H9 (cell line): ENCODE data around the gene LRPAP1. TPM values are rescaled to one million over a fixed set of nuclear protein-coding genes. Genes with fewer than 3 reads are reported as not detected.

Experiments used
- DNase-seq: peaks from one replicate; pipeline ENCODE4 v3.0.0-alpha.2; 2017
- H2AFZ ChIP-seq: one replicate; pipeline ENCODE4 v1.6.1; 2013; ENCODE audit warnings: mild to moderate bottlenecking, low read length, control low read depth, moderate library complexity
- H2AK5ac ChIP-seq: 2 replicates; pipeline ENCODE4 v1.6.1; 2013; ENCODE audit warnings: low read length, control low read depth, mixed read lengths; ENCODE audit not compliant: insufficient read length
- H2BK120ac ChIP-seq: one replicate; pipeline ENCODE4 v1.6.1; 2013; ENCODE audit warnings: low read depth, mild to moderate bottlenecking, low read length, control low read depth, inconsistent platforms; ENCODE audit not compliant: poor library complexity, severe bottlenecking
- H2BK12ac ChIP-seq: 2 replicates; pipeline ENCODE4 v1.6.1; 2013; ENCODE audit warnings: low read length, control low read depth, mixed read lengths, low read depth; ENCODE audit not compliant: insufficient read length
- H2BK15ac ChIP-seq: 2 replicates; pipeline ENCODE4 v1.6.1; 2013; ENCODE audit warnings: low read depth, low read length, control low read depth
- H2BK20ac ChIP-seq: one replicate; pipeline ENCODE4 v1.6.1; 2013; ENCODE audit warnings: low read depth, mild to moderate bottlenecking, low read length, control low read depth, inconsistent platforms; ENCODE audit not compliant: poor library complexity, severe bottlenecking
- H2BK5ac ChIP-seq: 2 replicates; pipeline ENCODE4 v1.6.1; 2013; ENCODE audit warnings: low read length, control low read depth, mixed read lengths; ENCODE audit not compliant: insufficient read length
- H3K14ac ChIP-seq: 2 replicates; pipeline ENCODE4 v1.6.1; 2013; ENCODE audit warnings: low read length, control low read depth; ENCODE audit not compliant: insufficient read depth
- H3K18ac ChIP-seq: 2 replicates; pipeline ENCODE4 v1.6.1; 2013; ENCODE audit warnings: low read depth, mild to moderate bottlenecking, mixed read lengths, low read length, control low read depth; ENCODE audit not compliant: insufficient read length
- H3K23ac ChIP-seq: 2 replicates; pipeline ENCODE4 v1.6.1; 2013; ENCODE audit warnings: low read length, control low read depth, mixed read lengths, low read depth; ENCODE audit not compliant: insufficient read length
- H3K23me2 ChIP-seq: 2 replicates; pipeline ENCODE4 v1.6.1; 2013; ENCODE audit warnings: low read depth, mild to moderate bottlenecking, mixed read lengths, low read length, control low read depth; ENCODE audit not compliant: insufficient read length, poor library complexity, severe bottlenecking
- H3K27ac ChIP-seq: 2 replicates; pipeline ENCODE4 v1.5.1; 2013; ENCODE audit warnings: low read length, control low read depth, mixed read lengths, low read depth; ENCODE audit not compliant: insufficient read length
- H3K27me3 ChIP-seq: 2 replicates; pipeline ENCODE4 v1.6.1; 2013; ENCODE audit warnings: low read length, control low read depth, inconsistent platforms; ENCODE audit not compliant: insufficient read depth
- H3K4ac ChIP-seq: 2 replicates; pipeline ENCODE4 v1.6.1; 2013; ENCODE audit warnings: low read depth, mild to moderate bottlenecking, control low read depth, inconsistent platforms, low read length, moderate library complexity
- H3K4me1 ChIP-seq: 2 replicates; pipeline ENCODE4 v1.6.1; 2013; ENCODE audit warnings: low read length, control low read depth, inconsistent platforms; ENCODE audit not compliant: insufficient read depth
- H3K4me2 ChIP-seq: 2 replicates; pipeline ENCODE4 v1.6.1; 2013; ENCODE audit warnings: low read length, control low read depth, mixed read lengths; ENCODE audit not compliant: insufficient read length, insufficient read depth
- H3K56ac ChIP-seq: 2 replicates; pipeline ENCODE4 v1.6.1; 2013; ENCODE audit warnings: low read depth, mild to moderate bottlenecking, mixed read lengths, low read length, control low read depth; ENCODE audit not compliant: insufficient read length
- H3K79me1 ChIP-seq: 2 replicates; pipeline ENCODE4 v1.6.1; 2013; ENCODE audit warnings: low read depth, mild to moderate bottlenecking, moderate library complexity, low read length, control low read depth, inconsistent platforms; ENCODE audit not compliant: insufficient read depth, poor library complexity, severe bottlenecking
- H3K79me2 ChIP-seq: 2 replicates; pipeline ENCODE4 v1.6.1; 2013; ENCODE audit warnings: low read length, control low read depth, inconsistent platforms; ENCODE audit not compliant: insufficient read depth
- H3K9ac ChIP-seq: 2 replicates; pipeline ENCODE4 v1.6.1; 2013; ENCODE audit warnings: low read length, control low read depth, mixed read lengths; ENCODE audit not compliant: insufficient read length; ENCODE audit errors: extremely low read depth
- H3K9me3 ChIP-seq: one replicate; pipeline ENCODE4 v1.6.1; 2013; ENCODE audit warnings: low read depth, low read length, inconsistent platforms; ENCODE audit not compliant: control insufficient read depth
- H3T11ph ChIP-seq: one replicate; pipeline ENCODE4 v1.6.1; 2013; ENCODE audit warnings: mild to moderate bottlenecking, low read length, control low read depth, inconsistent platforms
- H4K20me1 ChIP-seq: one replicate; pipeline ENCODE4 v1.6.1; 2013; ENCODE audit not compliant: control insufficient read depth, insufficient read length, insufficient read depth
- H4K5ac ChIP-seq: 2 replicates; pipeline ENCODE4 v1.6.1; 2013; ENCODE audit warnings: low read depth, mild to moderate bottlenecking, mixed read lengths, low read length, control low read depth; ENCODE audit not compliant: insufficient read length
- H4K8ac ChIP-seq: replicated peaks from 2 replicates; pipeline ENCODE4 v1.6.1; 2013; ENCODE audit warnings: low read length, control low read depth, mixed read lengths, low read depth; ENCODE audit not compliant: insufficient read length
- H4K91ac ChIP-seq: 2 replicates; pipeline ENCODE4 v1.6.1; 2013; ENCODE audit warnings: low read depth, mild to moderate bottlenecking, moderate library complexity, mixed read lengths, low read length, control low read depth; ENCODE audit not compliant: insufficient read length
- H3K27ac Mint-ChIP-seq, 3 experiments: 2 replicates in 2 of 3; 3 replicates in 1 of 3; pipeline ENCODE4 v1.8.0; 2020 to 2021; ENCODE audit warnings: mixed read lengths in 3 of 3, mild to moderate bottlenecking in 1 of 3, moderate library complexity in 1 of 3
- H3K27me3 Mint-ChIP-seq: 2 replicates; pipeline ENCODE4 v1.8.0; 2021; ENCODE audit warnings: low read depth, mild to moderate bottlenecking, moderate library complexity, mixed read lengths
- H3K36me3 Mint-ChIP-seq, 3 experiments: 2 replicates in 2 of 3; 3 replicates in 1 of 3; pipeline ENCODE4 v1.8.0; 2020 to 2021; ENCODE audit warnings: low read depth in 3 of 3, mixed read lengths in 3 of 3; ENCODE audit not compliant: insufficient read depth in 1 of 3
- H3K4me1 Mint-ChIP-seq, 2 experiments: 2 replicates each; pipeline ENCODE4 v1.8.0; 2020; ENCODE audit warnings: mixed read lengths in 2 of 2
- H3K4me3 Mint-ChIP-seq, 2 experiments: 2 replicates in 1 of 2; 3 replicates in 1 of 2; pipeline ENCODE4 v1.8.0; 2020 to 2021; ENCODE audit warnings: mild to moderate bottlenecking in 2 of 2, mixed read lengths in 2 of 2, moderate library complexity in 1 of 2
- H3K9me3 Mint-ChIP-seq, 2 experiments: 2 replicates in 1 of 2; 3 replicates in 1 of 2; pipeline ENCODE4 v1.8.0; 2020; ENCODE audit warnings: mild to moderate bottlenecking in 2 of 2, mixed read lengths in 2 of 2, moderate library complexity in 1 of 2
- WGBS: extraction: QIAGEN DNeasy Blood & Tissue Kit; methylation state at CpG from one replicate; pipeline ENCODE4 v1.1.7; 2013; ENCODE audit warnings: missing lambda C conversion rate, low lambda C conversion rate, mixed read lengths; ENCODE audit not compliant: insufficient read length; ENCODE audit errors: extremely low coverage; 5-methylcytosine and 5-hydroxymethylcytosine counted together
- total RNA-seq: library from RNA; stranded (reverse); gene quantifications from 2 replicates; pipeline ENCODE4 v1.2.1, GENCODE V29; 2021
- TF ChIP-seq, protein P1 (sequence below): fragments of 200-600 bp; sonication (generic); conservative IDR thresholded peaks from 3 replicates; pipeline ENCODE4 v1.8.0; 2021; ENCODE audit warnings: antibody characterized with exemption, mild to moderate bottlenecking

LRPAP1 gene
- total RNA-seq, 1 experiment from 2014 or later: 85.9 TPM

DNA sequence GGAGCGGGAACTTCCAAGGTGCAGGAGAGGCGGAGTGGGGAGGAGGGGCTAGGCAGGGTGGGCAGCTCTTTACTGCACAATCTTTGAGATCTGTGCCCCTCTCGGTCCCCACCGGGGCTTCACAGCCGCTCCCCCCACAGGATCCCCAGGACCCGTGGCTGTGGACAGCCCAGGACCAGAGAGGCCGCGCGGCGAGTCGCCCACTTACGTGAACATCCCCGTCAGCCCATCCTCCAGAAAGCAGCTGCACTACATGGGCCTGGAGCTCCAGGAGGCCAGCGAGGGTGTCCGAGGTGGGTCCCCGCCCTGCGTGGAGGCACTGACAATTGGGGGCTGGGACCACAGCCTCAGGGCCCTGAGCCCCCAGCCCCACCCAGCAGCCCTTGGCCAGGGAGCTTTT lies 32.1 kb downstream of the LRPAP1 start:
- peaks cover 2% of the 10 kb centered on the region for H4K20me1 ChIP-seq
- H3K4ac ChIP-seq: no peak overlapping the region
- no peak overlapping the region for H3K4me2 ChIP-seq
- no peak overlapping the region for H3K9ac ChIP-seq
- WGBS: no CpG with 5 or more reads among the region's 17 CpGs
- Mint-ChIP-seq H3K27me3 (peaks cover 58% of the 10 kb centered on the region), H3K4me1 (peaks cover 0 to 6% of the 10 kb centered on the region in 2 experiments; a peak in 1 of 4 replicates), H3K27ac (no peak overlapping the region), H3K9me3 (no peaks in the 10 kb centered on the region; a peak in 2 of 5 replicates), H3K4me3 (no peak overlapping the region), H3K36me3 (peaks cover 4 to 20% (median 5%) of the 10 kb centered on the region in 3 experiments)
- H3T11ph ChIP-seq: no peak overlapping the region
- H3K23ac ChIP-seq: no peak overlapping the region
- H3K23me2 ChIP-seq: no peaks in the 10 kb centered on the region
- no peaks in the 10 kb centered on the region for H3K4me1 ChIP-seq
- H2BK20ac ChIP-seq: no peak overlapping the region
- H3K27me3 ChIP-seq: no peaks in the 10 kb centered on the region; the same call in 1 of the 2 replicates
- no peaks in the 10 kb centered on the region for H3K9me3 ChIP-seq
- no peak overlapping the region for H4K5ac ChIP-seq
- H3K79me2 ChIP-seq: no peaks in the 10 kb centered on the region
- no peaks in the 10 kb centered on the region for H3K79me1 ChIP-seq
- no peak overlapping the region for H3K27ac ChIP-seq
- H2BK5ac ChIP-seq: no peak overlapping the region
- H4K8ac ChIP-seq: no peak overlapping the region
- no peak overlapping the region for H3K18ac ChIP-seq
- H3K14ac ChIP-seq: no peak overlapping the region
- no peak overlapping the region for H2BK12ac ChIP-seq
- H4K91ac ChIP-seq: no peak overlapping the region
- no peak overlapping the region for H3K56ac ChIP-seq
- no peak overlapping the region for H2AFZ ChIP-seq
- no peak overlapping the region for H2AK5ac ChIP-seq
- TF ChIP-seq, protein P1, sequence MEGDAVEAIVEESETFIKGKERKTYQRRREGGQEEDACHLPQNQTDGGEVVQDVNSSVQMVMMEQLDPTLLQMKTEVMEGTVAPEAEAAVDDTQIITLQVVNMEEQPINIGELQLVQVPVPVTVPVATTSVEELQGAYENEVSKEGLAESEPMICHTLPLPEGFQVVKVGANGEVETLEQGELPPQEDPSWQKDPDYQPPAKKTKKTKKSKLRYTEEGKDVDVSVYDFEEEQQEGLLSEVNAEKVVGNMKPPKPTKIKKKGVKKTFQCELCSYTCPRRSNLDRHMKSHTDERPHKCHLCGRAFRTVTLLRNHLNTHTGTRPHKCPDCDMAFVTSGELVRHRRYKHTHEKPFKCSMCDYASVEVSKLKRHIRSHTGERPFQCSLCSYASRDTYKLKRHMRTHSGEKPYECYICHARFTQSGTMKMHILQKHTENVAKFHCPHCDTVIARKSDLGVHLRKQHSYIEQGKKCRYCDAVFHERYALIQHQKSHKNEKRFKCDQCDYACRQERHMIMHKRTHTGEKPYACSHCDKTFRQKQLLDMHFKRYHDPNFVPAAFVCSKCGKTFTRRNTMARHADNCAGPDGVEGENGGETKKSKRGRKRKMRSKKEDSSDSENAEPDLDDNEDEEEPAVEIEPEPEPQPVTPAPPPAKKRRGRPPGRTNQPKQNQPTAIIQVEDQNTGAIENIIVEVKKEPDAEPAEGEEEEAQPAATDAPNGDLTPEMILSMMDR: no peak
- no peak overlapping the region for H2BK15ac ChIP-seq
- H2BK120ac ChIP-seq: no peak overlapping the region
- DNase-seq: no peak
